Ovary (tissue), 9 donors: Measurements from ENCODE around the gene ZNF511. TPM values are rescaled to one million over a fixed set of nuclear protein-coding genes. Genes with fewer than 3 reads are reported as not detected.
"Not testable (repeated sequence)": the region's sequence is repeated elsewhere in the genome, so short reads cannot be mapped to it uniquely, and the experiment has no call there.

Experiments
- DNase-seq, 5 donors: peaks; one replicate each; pipeline ENCODE4 v3.0.0-alpha.2; 2019 to 2020
- H3K27ac ChIP-seq, 2 donors: fragments of 200-600 bp; one replicate each; pipeline versions ENCODE4 v1.5.1 to v1.8.0; 2019 to 2022
- H3K27me3 ChIP-seq: fragments of 200-600 bp; one replicate; pipeline ENCODE4 v1.8.0; 2022
- H3K36me3 ChIP-seq: fragments of 200-600 bp; sonication (generic); one replicate; pipeline ENCODE4 v1.5.1; 2019
- H3K4me1 ChIP-seq: one replicate; pipeline ENCODE4 v1.8.1; 2013; ENCODE audit warnings: mild to moderate bottlenecking, moderate library complexity; ENCODE audit not compliant: insufficient read depth
- H3K4me3 ChIP-seq: fragments of 200-600 bp; sonication (generic); one replicate; pipeline ENCODE4 v1.5.1; 2017
- H3K9me3 ChIP-seq, 2 donors: fragments of 200-600 bp in 1 of 2; sonication (generic) in 1 of 2; one replicate each; pipeline versions ENCODE4 v1.5.1 to v1.8.1; 2013 to 2019; ENCODE audit warnings: mild to moderate bottlenecking in 1 of 2, moderate library complexity in 1 of 2
- EP300 ChIP-seq: sonication (generic); formaldehyde crosslinking; IDR thresholded peaks from one replicate; pipeline ENCODE4 v1.6.1; 2017; ENCODE audit warnings: antibody characterized with exemption
- POLR2A ChIP-seq: fragments of 450-650 bp; IDR thresholded peaks from one replicate; pipeline ENCODE4 v1.6.1; 2017; ENCODE audit warnings: antibody characterized with exemption, mild to moderate bottlenecking, moderate library complexity
- WGBS, 3 donors: extraction: QIAGEN DNeasy Blood & Tissue Kit in 1 of 3; methylation state at CpG; one replicate each; pipeline versions ENCODE4 v1.1.5 to v1.1.7; 2013 to 2017; 5-methylcytosine and 5-hydroxymethylcytosine counted together
- intact Hi-C, 4 donors: fragments of 100-400 bp; cut with DNase I; formaldehyde crosslinking; loops; one replicate each; pipeline versions ENCODE4 v1.11.0 to v1.15.1; 2022 to 2023
- polyA plus RNA-seq, 2 donors: library from polyadenylated mRNA; stranded (reverse); fragments of 200-250 nt in 1 of 2; fragments of 350-450 nt in 1 of 2; fragmentation: Illumina TruSeq in 1 of 2; extraction: RNeasy Lipid Tissue Mini Kit (QIAGEN cat#74804) in 1 of 2; gene quantifications; one replicate each; pipeline ENCODE4 v1.2.3, GENCODE V29; 2013 to 2014
- total RNA-seq, 7 donors: library from RNA; depleted of rRNA in 2 of 7; stranded (reverse); fragments of >200 nt in 2 of 7; fragmentation: NEBNext Ultra II Directional in 3 of 7; extraction: Animal tissue kit (Norgen Biotek cat#: 25700) in 3 of 7; gene quantifications; one replicate each; pipeline versions ENCODE4 v1.1.0 to v1.2.4, GENCODE V29; 2016 to 2023
- TF ChIP-seq, protein P1 (sequence below), 3 donors: fragments of 450-650 bp in 2 of 3; fragments of 200-600 bp in 1 of 3; IDR thresholded peaks; one replicate each; pipeline versions ENCODE4 v1.5.1 to v1.8.0; 2016 to 2022; ENCODE audit warnings: antibody characterized with exemption in 3 of 3, mild to moderate bottlenecking in 1 of 3
- donor health status: DM: no; HTN: no; CAD: no; lungs with moderate emphysema.
- donor health status: DM: no; HTN: no; CAD: no.
- donor health status: Bipolar disorder and iron deficiency.
- donor health status: DM: yes; HTN: yes; CAD: no.
- donor health status: DM: no; HTN: no; CAD: no.
- donor health status: DM: yes; HTN: yes; CAD: no.

Gene ZNF511
- total and polyA plus RNA-seq, 9 donors = 16.3 to 64.8 (median 46.8) TPM

DNA sequence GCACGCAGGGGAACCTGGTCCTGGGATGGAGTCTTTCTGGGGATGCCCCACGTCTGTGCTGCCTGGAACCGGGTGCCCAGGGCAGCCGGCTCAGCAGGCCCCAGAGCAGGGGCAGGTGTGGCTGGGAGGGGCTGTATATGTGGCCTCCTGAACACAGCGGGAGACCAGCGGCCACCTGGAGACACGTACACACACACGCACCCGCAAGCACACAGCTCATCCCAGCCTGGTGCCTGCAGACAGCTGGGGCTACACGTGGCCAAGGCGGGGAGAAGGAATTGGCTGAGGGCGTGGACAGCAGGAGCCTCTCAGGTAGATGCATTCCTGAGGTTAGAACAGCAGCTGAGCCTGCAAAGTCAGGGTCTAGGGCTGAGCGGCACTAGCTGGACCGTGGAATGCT is 46.0 kb upstream of the ZNF511 start:
- H3K9me3 ChIP-seq = no peaks in the 10 kb centered on the region
- peaks cover 5% of the 10 kb centered on the region for H3K4me1 ChIP-seq
- no peak overlapping the region for H3K27ac ChIP-seq
- 85 to 88% (median 86%) methylated on average over 11 to 14 of the region's 14 CpGs for WGBS, 3 donors
- DNase-seq = peak in 1 of 5 donors; percentile 65
- TF ChIP-seq POLR2A = no peak
- TF ChIP-seq EP300 = no peak
- TF ChIP-seq, protein P1, sequence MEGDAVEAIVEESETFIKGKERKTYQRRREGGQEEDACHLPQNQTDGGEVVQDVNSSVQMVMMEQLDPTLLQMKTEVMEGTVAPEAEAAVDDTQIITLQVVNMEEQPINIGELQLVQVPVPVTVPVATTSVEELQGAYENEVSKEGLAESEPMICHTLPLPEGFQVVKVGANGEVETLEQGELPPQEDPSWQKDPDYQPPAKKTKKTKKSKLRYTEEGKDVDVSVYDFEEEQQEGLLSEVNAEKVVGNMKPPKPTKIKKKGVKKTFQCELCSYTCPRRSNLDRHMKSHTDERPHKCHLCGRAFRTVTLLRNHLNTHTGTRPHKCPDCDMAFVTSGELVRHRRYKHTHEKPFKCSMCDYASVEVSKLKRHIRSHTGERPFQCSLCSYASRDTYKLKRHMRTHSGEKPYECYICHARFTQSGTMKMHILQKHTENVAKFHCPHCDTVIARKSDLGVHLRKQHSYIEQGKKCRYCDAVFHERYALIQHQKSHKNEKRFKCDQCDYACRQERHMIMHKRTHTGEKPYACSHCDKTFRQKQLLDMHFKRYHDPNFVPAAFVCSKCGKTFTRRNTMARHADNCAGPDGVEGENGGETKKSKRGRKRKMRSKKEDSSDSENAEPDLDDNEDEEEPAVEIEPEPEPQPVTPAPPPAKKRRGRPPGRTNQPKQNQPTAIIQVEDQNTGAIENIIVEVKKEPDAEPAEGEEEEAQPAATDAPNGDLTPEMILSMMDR (IDR thresholded peaks at IDR 0.05) = no peak
- no peak overlapping the region for H3K4me3 ChIP-seq
- H3K36me3 ChIP-seq = no peaks in the 10 kb centered on the region
- no peaks in the 10 kb centered on the region for H3K27me3 ChIP-seq
- intact Hi-C loops = loop anchor here in 1 of 4 donors (5.0 kb wide), 1 partner anchor 45 kb away; the partner anchor contains the start of genes TUBGCP2 and ZNF511

DNA sequence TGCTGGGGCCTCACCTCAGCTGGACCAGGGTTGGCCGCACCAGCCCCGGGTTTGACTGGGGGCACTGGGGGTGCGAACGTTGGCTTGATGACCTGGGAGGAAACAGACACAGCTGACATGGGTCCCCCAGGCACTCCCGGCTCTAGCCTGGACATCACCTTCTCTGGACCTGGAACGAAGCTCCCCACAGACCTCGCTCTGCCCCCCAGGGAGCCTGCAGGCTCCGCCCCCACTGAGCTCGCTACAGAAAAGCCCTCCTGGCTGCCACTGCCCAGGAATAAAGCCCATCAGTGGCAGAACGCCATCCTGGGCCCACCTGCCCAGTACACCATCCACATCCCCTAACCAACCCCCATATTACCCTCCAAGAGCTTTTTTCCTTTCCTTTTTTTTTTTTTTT is 45.0 kb upstream of the ZNF511 start:
- TF ChIP-seq, protein P1 (IDR thresholded peaks at IDR 0.05) = no peak
- TF ChIP-seq POLR2A (no peak), EP300 (no peak)
- no peaks in the 10 kb centered on the region for H3K27me3 ChIP-seq
- no peak overlapping the region for H3K27ac ChIP-seq
- no peaks in the 10 kb centered on the region for H3K36me3 ChIP-seq
- 88 to 94% (median 91%) methylated on average over 10 of the region's 10 CpGs for WGBS, 3 donors
- intact Hi-C loops = loop anchor here in 1 of 4 donors (5.0 kb wide), 1 partner anchor 44 kb away; the partner anchor contains the start of genes TUBGCP2 and ZNF511
- H3K4me1 ChIP-seq = peaks cover 3% of the 10 kb centered on the region
- DNase-seq = no peak
- H3K9me3 ChIP-seq = no peaks in the 10 kb centered on the region
- H3K4me3 ChIP-seq = no peak overlapping the region

DNA sequence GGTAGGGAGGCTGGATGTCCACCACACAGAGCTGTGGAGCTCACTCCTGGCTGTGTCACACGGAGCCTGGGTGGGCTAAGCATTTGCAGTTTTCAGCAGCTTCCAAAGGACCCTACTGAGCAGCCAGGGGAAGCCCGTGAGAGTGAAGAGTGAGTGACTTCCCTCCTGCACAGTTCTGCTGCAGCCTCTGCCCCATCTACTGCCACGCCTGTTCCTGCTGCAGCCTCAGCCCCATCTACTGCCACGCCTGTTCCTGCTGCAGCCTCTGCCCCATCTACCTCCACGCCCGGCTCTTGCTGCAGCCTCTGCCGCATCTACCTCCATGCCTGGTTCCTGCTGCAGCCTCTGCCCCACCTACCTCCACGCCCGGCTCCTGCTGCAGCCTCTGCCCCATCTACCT is 44.3 kb upstream of the ZNF511 start:
- no peak for DNase-seq
- no peak overlapping the region for H3K4me3 ChIP-seq
- H3K27me3 ChIP-seq = no peaks in the 10 kb centered on the region
- peaks cover 3% of the 10 kb centered on the region for H3K4me1 ChIP-seq
- no peaks in the 10 kb centered on the region for H3K36me3 ChIP-seq
- 85 to 88% (median 85%) methylated on average over 9 of the region's 9 CpGs for WGBS, 3 donors
- intact Hi-C loops = loop anchor here in 1 of 4 donors (5.0 kb wide), 1 partner anchor 43 kb away; the partner anchor contains the start of genes TUBGCP2 and ZNF511
- H3K9me3 ChIP-seq = no peaks in the 10 kb centered on the region
- no peak overlapping the region for H3K27ac ChIP-seq
- TF ChIP-seq, protein P1 (IDR thresholded peaks at IDR 0.05) = no peak
- TF ChIP-seq POLR2A = no peak
- TF ChIP-seq EP300 = no peak

DNA sequence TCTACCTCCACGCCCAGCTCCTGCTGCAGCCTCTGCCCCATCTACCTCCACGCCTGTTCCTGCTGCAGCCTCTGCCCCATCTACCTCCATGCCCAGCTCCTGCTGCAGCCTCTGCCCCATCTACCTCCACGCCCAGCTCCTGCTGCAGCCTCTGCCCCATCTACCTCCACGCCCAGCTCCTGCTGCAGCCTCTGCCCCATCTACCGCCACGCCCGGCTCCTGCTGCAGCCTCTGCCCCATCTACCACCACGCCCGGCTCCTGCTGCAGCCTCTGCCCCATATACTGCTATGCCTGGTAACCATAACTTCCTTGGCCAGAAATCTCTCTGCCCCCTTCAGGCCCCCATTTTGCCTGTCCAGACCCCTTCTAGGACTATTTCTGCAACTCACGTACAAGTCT is 43.7 kb upstream of the ZNF511 start:
- H3K4me1 ChIP-seq, H3K9me3 ChIP-seq, DNase-seq, H3K36me3 ChIP-seq, H3K27me3 ChIP-seq, intact Hi-C loops, H3K4me3 ChIP-seq, H3K27ac ChIP-seq: not testable (repeated sequence)
- 78 to 88% (median 81%) methylated on average over 9 to 10 of the region's 10 CpGs for WGBS, 3 donors

DNA sequence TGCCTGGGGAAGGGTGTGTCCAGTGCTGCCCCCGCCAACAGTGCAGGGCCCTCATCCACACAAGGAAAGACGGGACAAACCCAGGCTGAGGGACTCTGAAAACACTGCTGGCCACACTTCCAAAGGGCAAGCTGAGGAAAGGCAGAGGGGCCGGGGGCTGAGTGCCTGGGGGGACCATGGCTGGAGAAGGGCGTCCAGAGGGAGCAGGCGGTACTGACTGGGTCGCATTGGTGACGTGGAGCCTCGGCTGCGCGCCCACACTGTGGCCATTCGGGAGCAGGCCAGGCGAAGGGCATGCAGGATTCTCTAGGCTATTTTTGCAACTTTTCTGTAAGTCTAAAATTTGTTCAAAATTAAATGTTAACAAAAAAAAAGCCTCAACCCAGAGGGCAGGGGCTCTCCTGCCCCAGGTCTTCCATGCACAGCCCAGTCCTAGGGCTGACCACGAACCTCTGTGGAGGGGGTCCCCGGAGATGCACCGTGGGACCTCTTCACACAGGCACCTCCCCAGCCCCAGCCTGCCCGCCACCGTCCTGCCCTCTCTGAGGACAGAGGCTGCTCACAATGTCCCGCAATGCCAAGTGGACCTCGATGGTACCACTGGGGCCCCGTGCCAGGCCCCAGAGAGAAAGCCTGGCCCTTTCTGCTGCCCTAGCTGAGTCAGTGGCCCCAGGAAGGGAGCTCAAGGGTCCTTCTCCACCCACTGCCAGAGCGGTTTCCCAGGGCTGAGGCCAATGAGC is 42.5 kb upstream of the ZNF511 start:
- TF ChIP-seq EP300 = no peak
- TF ChIP-seq POLR2A = no peak
- TF ChIP-seq, protein P1 (IDR thresholded peaks at IDR 0.05) = no peak

More for the DNA sequence above, 42.5 kb upstream of the ZNF511 start:
- Histone ChIP-seq H3K4me1 (peaks cover 3% of the 10 kb centered on the region), H3K9me3 (no peaks in the 10 kb centered on the region), H3K27me3 (no peaks in the 10 kb centered on the region), H3K36me3 (no peaks in the 10 kb centered on the region), H3K27ac (no peak overlapping the region), H3K4me3 (no peak overlapping the region)
- WGBS, 3 donors = 91 to 94% (median 91%) methylated on average over 21 of the region's 21 CpGs
- intact Hi-C loops = no loop called here
- DNase-seq = no peak
